AG10803 (cell line): ENCODE data around the gene ALX4.

ENCODE experiments used
- DNase-seq: peaks from one replicate; pipeline ENCODE4 v3.0.0; 2010; ENCODE audit warnings: low read depth
- H3K4me3 ChIP-seq: 2 replicates; pipeline ENCODE4 v1.5.1; 2011; ENCODE audit warnings: mild to moderate bottlenecking, low read length, control low read depth
- TF ChIP-seq, protein P1 (sequence below): conservative IDR thresholded peaks from 2 replicates; pipeline ENCODE4 v1.5.1; 2011; ENCODE audit warnings: mild to moderate bottlenecking, low read length, control low read depth, inconsistent platforms

Gene ALX4

DNA sequence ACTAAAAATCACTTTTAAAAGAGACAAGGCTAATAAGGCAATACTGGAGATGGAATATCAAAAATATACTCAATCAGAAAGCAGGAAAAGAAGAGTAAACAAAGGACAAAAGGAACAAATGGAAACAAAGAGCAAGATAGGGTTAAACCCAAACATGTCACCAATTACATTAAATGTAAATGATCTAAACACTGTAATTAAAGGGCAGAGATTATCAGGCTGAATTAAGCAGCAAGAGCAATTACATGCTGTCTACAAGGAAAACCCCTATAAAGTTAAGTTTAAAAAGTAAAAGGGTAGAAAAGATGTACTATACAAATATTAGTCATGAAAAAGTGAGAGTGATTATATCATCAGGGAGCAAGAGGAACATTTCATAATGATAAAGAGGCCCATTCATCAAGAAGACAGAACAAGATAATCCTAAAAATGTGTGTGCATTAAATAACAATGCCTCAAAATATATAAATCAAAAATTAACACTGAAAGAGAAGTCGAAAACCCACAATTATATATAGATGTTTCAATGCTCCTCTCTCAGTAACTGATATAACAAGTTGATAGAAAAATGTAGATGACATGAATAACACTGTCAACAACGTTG, 56.8 kb downstream of the ALX4 start:
- H3K4me3 ChIP-seq = no peak overlapping the region
- TF ChIP-seq, protein P1, sequence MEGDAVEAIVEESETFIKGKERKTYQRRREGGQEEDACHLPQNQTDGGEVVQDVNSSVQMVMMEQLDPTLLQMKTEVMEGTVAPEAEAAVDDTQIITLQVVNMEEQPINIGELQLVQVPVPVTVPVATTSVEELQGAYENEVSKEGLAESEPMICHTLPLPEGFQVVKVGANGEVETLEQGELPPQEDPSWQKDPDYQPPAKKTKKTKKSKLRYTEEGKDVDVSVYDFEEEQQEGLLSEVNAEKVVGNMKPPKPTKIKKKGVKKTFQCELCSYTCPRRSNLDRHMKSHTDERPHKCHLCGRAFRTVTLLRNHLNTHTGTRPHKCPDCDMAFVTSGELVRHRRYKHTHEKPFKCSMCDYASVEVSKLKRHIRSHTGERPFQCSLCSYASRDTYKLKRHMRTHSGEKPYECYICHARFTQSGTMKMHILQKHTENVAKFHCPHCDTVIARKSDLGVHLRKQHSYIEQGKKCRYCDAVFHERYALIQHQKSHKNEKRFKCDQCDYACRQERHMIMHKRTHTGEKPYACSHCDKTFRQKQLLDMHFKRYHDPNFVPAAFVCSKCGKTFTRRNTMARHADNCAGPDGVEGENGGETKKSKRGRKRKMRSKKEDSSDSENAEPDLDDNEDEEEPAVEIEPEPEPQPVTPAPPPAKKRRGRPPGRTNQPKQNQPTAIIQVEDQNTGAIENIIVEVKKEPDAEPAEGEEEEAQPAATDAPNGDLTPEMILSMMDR = no peak
- DNase-seq = no peak

DNA sequence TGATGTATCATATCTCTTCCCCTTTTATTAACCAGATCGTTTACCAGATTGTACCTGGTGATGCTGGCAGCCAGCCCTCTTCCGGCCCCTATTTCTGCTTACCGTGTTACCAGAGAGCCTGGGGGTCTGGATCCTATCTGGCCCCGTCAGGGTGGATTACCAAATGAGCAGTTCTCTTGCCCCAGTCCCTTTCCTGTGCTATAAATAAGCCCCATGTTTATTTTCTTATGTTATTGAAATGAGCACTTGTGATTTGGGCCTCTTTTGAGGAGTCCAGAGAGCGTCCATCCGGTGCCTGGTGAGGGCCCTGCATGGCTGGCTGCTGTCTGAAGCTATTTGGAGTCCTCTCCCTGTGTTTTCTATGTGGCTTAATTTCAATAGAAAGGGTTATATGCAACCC, 59.5 kb downstream of the ALX4 start:
- TF ChIP-seq, protein P1 = no peak
- no peak overlapping the region for H3K4me3 ChIP-seq
- no peak for DNase-seq

- H3K4me3 ChIP-seq = no peak overlapping the region
- TF ChIP-seq, protein P1 = no peak
- DNase-seq = peak; percentile 63
These were observed 61.8 kb downstream of the ALX4 start for GRCh38 chr11:44248109-44248508.

- TF ChIP-seq, protein P1 = no peak
- no peak overlapping the region for H3K4me3 ChIP-seq
- no peak for DNase-seq
These were observed 62.4 kb downstream of the ALX4 start for GRCh38 chr11:44247508-44247907.

GRCh38 chr11:44246726-44247125, 63.2 kb downstream of the ALX4 start:
- H3K4me3 ChIP-seq = no peak overlapping the region
- DNase-seq = peak; percentile 87
- TF ChIP-seq, protein P1 = no peak

- TF ChIP-seq, protein P1 = no peak
- DNase-seq = no peak
- no peak overlapping the region for H3K4me3 ChIP-seq
These were observed 65.2 kb downstream of the ALX4 start for GRCh38 chr11:44244639-44245310.
